Measurements from ENCODE around the gene SCAND1. TPM values are rescaled to one million over a fixed set of nuclear protein-coding genes. Genes with fewer than 3 reads are reported as not detected.

SCAND1 gene
- total RNA-seq, 2 donors from 2014 or later = 91.3 to 125 TPM

DNA sequence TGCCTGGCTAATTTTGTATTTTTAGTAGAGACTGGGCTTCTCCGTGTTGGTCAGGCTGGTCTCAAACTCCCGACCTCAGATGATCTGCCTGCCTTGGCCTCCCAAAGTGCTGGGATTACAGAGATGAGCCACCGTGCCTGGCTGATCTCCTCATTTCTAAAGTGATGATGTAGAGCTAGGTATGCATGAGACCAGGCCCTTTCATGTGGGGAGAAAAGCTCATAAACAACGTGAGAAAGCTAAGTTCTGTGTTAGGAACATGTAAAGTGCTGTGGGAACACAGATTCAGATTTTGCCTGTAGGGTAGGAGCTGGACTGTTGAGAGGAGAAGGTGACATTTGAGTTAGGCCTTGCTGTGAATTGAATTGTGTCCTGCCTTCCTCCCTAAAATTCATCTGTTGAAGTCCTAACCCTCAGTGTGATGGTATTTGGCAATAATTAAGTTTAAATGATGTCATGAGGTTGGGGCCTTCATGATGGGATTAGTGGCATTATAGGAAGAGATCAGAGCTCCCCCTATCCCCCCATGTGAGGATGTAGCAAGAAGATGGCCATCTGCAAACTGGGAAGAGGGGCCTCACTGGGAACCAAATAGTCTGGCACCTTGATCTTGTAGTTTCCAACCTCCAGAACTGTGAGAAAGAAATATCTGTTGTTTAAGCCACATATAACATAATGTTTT, 49.2 kb downstream of the SCAND1 start:
- H3K27ac ChIP-seq = no peak overlapping the region
- no peaks in the 10 kb centered on the region for H3K4me1 ChIP-seq
- no peaks in the 10 kb centered on the region for H3K27me3 ChIP-seq
- intact Hi-C loops (cut with DNase I) = no loop called here
- no peak for TF ChIP-seq CTCF (IDR thresholded peaks at IDR 0.05)
- H3K4me3 ChIP-seq = no peak overlapping the region
- H3K9ac ChIP-seq (ENCODE audit: low read depth in 2 of 2, low read length in 2 of 2) = no peak overlapping the region
- H3K9me3 ChIP-seq = no peaks in the 10 kb centered on the region
- no peaks in the 10 kb centered on the region for H3K36me3 ChIP-seq
- DNase-seq = no peak

DNA sequence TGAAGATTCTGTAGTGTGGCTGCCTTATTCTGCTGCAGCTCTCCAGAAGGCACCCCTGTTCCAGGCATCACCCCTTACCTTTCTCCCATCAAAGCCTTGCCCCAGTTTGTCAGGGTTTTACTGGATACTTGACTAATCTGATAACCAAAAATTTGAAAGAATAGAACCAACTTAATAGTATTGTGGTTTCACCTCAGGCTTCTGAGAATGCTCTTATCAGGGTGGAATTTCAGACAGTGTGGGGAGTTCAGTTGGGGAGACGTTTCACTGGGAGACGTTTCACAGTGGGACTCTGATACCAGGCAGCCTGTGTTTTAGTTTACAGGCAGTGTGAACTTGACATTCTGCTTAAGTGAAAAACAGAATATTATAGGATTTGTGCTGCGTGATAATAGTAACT, 50.5 kb downstream of the SCAND1 start:
- no peak overlapping the region for H3K27ac ChIP-seq
- no peak overlapping the region for H3K9ac ChIP-seq (ENCODE audit: low read depth in 2 of 2, low read length in 2 of 2)
- TF ChIP-seq CTCF (IDR thresholded peaks at IDR 0.05) = no peak
- H3K27me3 ChIP-seq = no peaks in the 10 kb centered on the region
- H3K4me3 ChIP-seq = no peak overlapping the region
- no peak for DNase-seq
- H3K9me3 ChIP-seq = no peaks in the 10 kb centered on the region
- peaks cover 4% of the 10 kb centered on the region for H3K36me3 ChIP-seq
- H3K4me1 ChIP-seq = no peaks in the 10 kb centered on the region
- intact Hi-C loops (cut with DNase I) = no loop called here

Other genes with a start within 250 kb of the SCAND1 start
- gene RBM39, start 212.2 kb downstream of the SCAND1 start, total RNA-seq = 100 to 1,000 TPM; 228 to 248 TPM
- 10 to 100 TPM; 25.5 to 27.0 TPM for gene PHF20, start 182.5 kb downstream of the SCAND1 start, total RNA-seq
- gene CNBD2, start 14.1 kb upstream of the SCAND1 start, total RNA-seq = 1 to 10 TPM; 3.3 to 4.7 TPM
- 10 to 100 TPM; 40.3 to 59.2 TPM for gene EPB41L1, start 200.2 kb upstream of the SCAND1 start, total RNA-seq